Hepatocyte (in vitro differentiated cells): ENCODE data around the gene PMS2. TPM values are rescaled to one million over a fixed set of nuclear protein-coding genes. Genes with fewer than 3 reads are reported as not detected.

Source experiments
- DNase-seq: peaks from one replicate; pipeline ENCODE4 v3.0.0-alpha.2; 2016; ENCODE audit warnings: low spot score
- H2AFZ ChIP-seq: fragments of 200-600 bp; sonication (generic); 2 replicates; pipeline ENCODE4 v1.6.0; 2016; ENCODE audit warnings: antibody characterized with exemption, mild to moderate bottlenecking
- H3K27ac ChIP-seq: fragments of 200-600 bp; sonication (generic); 2 replicates; pipeline ENCODE4 v1.5.1; 2016; ENCODE audit warnings: mild to moderate bottlenecking
- H3K27me3 ChIP-seq: fragments of 200-600 bp; sonication (generic); 2 replicates; pipeline ENCODE4 v1.6.1; 2016
- H3K36me3 ChIP-seq: fragments of 200-600 bp; sonication (generic); replicated peaks from 2 replicates; pipeline ENCODE4 v1.5.1; 2016; ENCODE audit warnings: low read depth; ENCODE audit not compliant: insufficient read depth
- H3K4me1 ChIP-seq: fragments of 200-600 bp; sonication (generic); 2 replicates; pipeline ENCODE4 v1.5.1; 2016; ENCODE audit warnings: mild to moderate bottlenecking, moderate library complexity; ENCODE audit not compliant: insufficient read depth
- H3K4me2 ChIP-seq: fragments of 200-600 bp; sonication (generic); 2 replicates; pipeline ENCODE4 v1.6.0; 2016
- H3K4me3 ChIP-seq: fragments of 200-600 bp; sonication (generic); 2 replicates; pipeline ENCODE4 v1.5.1; 2016; ENCODE audit warnings: mild to moderate bottlenecking
- H3K79me2 ChIP-seq: fragments of 200-600 bp; sonication (generic); 2 replicates; pipeline ENCODE4 v1.6.0; 2017; ENCODE audit warnings: mild to moderate bottlenecking
- H3K9me2 ChIP-seq: fragments of 200-600 bp; sonication (generic); replicated peaks from 2 replicates; pipeline ENCODE4 v1.6.0; 2017; ENCODE audit warnings: mild to moderate bottlenecking; ENCODE audit not compliant: insufficient read depth
- H3K9me3 ChIP-seq: fragments of 200-600 bp; sonication (generic); 2 replicates; pipeline ENCODE4 v1.5.1; 2016; ENCODE audit warnings: low read depth, mild to moderate bottlenecking
- H4K20me1 ChIP-seq: fragments of 200-600 bp; sonication (generic); 2 replicates; pipeline ENCODE4 v1.6.0; 2016; ENCODE audit warnings: mild to moderate bottlenecking; ENCODE audit not compliant: insufficient read depth, poor library complexity, severe bottlenecking
- CTCF ChIP-seq: fragments of 200-600 bp; sonication (generic); IDR thresholded peaks from 2 replicates; pipeline ENCODE4 v1.5.1; 2016; ENCODE audit warnings: antibody characterized with exemption, mild to moderate bottlenecking; ENCODE audit not compliant: poor library complexity
- EZH2 ChIP-seq: fragments of 200-600 bp; sonication (generic); IDR thresholded peaks from 2 replicates; pipeline ENCODE4 v1.6.1; 2016; ENCODE audit warnings: antibody characterized with exemption, mild to moderate bottlenecking, borderline replicate concordance
- EZH2phosphoT487 ChIP-seq: fragments of 200-600 bp; sonication (generic); IDR thresholded peaks from one replicate; pipeline ENCODE4 v1.6.1; 2018; ENCODE audit warnings: antibody characterized with exemption, mild to moderate bottlenecking, low read depth, moderate library complexity; ENCODE audit not compliant: unreplicated experiment, severe bottlenecking
- WGBS: methylation state at CpG from one replicate; pipeline ENCODE4 v1.1.6; 2016; ENCODE audit warnings: low lambda C conversion rate; ENCODE audit errors: missing lambda C conversion rate; 5-methylcytosine and 5-hydroxymethylcytosine counted together
- polyA plus RNA-seq: library from polyadenylated mRNA; unstranded; fragments of >200 nt; fragmentation: Nextera tagmentation; extraction: Ambion mirVana; gene quantifications from 2 replicates; pipeline ENCODE4 v1.2.1, GENCODE V29; 2016
- total RNA-seq: library from RNA; depleted of rRNA; stranded (reverse); fragments of >200 nt; gene quantifications from 2 replicates; pipeline ENCODE4 v1.2.3, GENCODE V29; 2014

PMS2 gene
- total and polyA plus RNA-seq, 2 experiments from 2014 or later = 5.8 to 13.9 TPM

DNA sequence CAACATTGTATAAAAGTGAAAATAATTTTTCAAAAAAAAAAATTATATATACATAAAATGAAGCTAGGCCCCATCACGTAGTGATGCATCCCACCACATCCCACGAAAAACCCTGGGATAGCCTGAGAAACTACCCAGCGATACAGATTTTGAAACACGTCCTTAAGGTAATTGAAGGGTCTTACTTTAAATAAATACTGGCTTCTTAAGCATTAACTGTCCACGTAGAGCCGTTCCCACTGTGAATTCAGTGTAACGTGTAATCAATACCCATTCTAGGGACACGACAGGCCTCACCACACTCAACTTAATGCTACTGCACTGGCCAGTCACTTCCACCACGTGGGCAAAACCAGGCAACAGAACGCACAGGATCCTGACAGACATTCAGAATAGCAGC is 26.3 kb upstream of the PMS2 start:
- 95% methylated on average over 10 of the region's 10 CpGs for WGBS
- Histone ChIP-seq H2AFZ (no peak overlapping the region), H3K79me2 (peaks cover 22% of the 10 kb centered on the region), H3K4me1 (no peaks in the 10 kb centered on the region), H3K27me3 (no peaks in the 10 kb centered on the region), H3K36me3 (no peaks in the 10 kb centered on the region), H4K20me1 (peaks cover 4% of the 10 kb centered on the region), H3K9me2 (no peaks in the 10 kb centered on the region), H3K27ac (no peak overlapping the region), H3K4me2 (no peak overlapping the region), H3K4me3 (no peak overlapping the region), H3K9me3 (no peaks in the 10 kb centered on the region)
- DNase-seq = no peak
- TF ChIP-seq EZH2 (no peak), CTCF (no peak), EZH2phosphoT487 (no peak)

DNA sequence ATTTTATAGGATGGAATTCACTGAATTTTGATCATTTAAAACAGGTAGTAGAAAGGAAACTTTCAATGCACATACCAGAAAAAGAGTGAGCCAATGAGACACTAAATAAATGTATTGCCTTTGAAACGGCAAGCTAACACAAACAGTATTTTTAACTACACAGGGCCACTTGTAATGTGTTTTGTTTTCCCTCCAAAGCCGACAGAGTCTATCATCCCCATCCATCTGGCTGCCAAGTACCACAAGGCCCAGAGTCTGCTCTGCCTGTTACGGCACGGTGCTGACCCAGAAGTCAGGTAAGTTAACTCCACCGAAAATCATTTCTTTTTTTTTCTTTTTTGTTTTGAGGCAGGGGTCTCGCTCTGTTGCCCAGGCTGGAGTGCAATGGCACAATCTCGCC is 23.8 kb upstream of the PMS2 start:
- Histone ChIP-seq H3K79me2 (peaks cover 22% of the 10 kb centered on the region), H3K4me3 (no peak overlapping the region), H3K4me2 (no peak overlapping the region), H3K9me3 (no peaks in the 10 kb centered on the region), H3K9me2 (no peaks in the 10 kb centered on the region), H4K20me1 (peaks cover 4% of the 10 kb centered on the region), H3K4me1 (no peaks in the 10 kb centered on the region), H2AFZ (no peak overlapping the region), H3K27ac (no peak overlapping the region), H3K36me3 (no peaks in the 10 kb centered on the region), H3K27me3 (no peaks in the 10 kb centered on the region)
- DNase-seq = no peak
- WGBS = 95% methylated on average over 7 of the region's 7 CpGs
- TF ChIP-seq EZH2phosphoT487 (no peak), CTCF (no peak), EZH2 (no peak)

DNA sequence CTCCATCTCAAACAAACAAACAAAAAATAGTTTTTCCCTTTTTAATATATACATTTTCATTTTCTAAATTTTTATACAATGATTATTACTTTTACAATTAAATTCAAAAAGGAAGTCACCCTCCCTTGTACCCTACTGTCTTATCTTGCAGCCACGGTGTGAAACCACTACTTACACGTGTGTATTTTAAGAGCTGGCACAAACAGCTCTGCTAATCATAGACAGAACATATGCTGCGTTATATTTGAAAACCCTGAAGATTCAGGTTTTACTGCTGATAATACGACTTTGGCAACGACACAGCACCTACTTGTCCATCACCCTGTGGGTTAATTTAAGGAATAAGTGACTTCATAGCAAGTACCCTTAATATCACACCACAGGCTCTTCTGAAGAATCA is 23.3 kb upstream of the PMS2 start:
- TF ChIP-seq EZH2phosphoT487 = no peak
- TF ChIP-seq EZH2 = no peak
- no peak for TF ChIP-seq CTCF
- no peaks in the 10 kb centered on the region for H3K9me2 ChIP-seq
- no peaks in the 10 kb centered on the region for H3K4me1 ChIP-seq
- no peak overlapping the region for H3K4me3 ChIP-seq
- no peak overlapping the region for H2AFZ ChIP-seq
- H4K20me1 ChIP-seq = peaks cover 4% of the 10 kb centered on the region
- H3K79me2 ChIP-seq = peaks cover 22% of the 10 kb centered on the region
- 95% methylated on average over 5 of the region's 5 CpGs for WGBS
- no peak for DNase-seq
- no peak overlapping the region for H3K27ac ChIP-seq
- no peak overlapping the region for H3K4me2 ChIP-seq
- no peaks in the 10 kb centered on the region for H3K27me3 ChIP-seq
- no peaks in the 10 kb centered on the region for H3K9me3 ChIP-seq
- no peaks in the 10 kb centered on the region for H3K36me3 ChIP-seq

DNA sequence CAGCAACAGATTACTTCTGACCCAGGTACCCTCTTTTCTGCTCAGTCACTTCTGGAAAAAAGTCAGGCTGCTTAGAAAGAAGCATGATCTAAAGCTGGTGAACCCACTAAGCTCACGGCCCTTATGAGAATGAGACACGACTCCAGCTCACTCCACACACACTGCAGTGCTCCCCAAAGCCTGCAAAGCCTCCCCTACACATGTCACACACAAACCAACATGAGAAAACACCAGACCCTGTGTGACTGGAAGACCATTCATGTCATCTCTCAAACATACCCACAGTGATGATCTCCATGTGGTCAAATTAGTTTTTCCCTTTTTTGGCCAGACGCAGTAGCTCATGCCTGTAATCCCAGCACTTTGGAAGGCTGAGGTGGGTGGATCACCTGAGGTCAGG is 22.7 kb upstream of the PMS2 start:
- Histone ChIP-seq H3K79me2 (peaks cover 16% of the 10 kb centered on the region), H4K20me1 (peaks cover 4% of the 10 kb centered on the region), H3K36me3 (no peaks in the 10 kb centered on the region), H3K27ac (no peak overlapping the region), H3K27me3 (no peaks in the 10 kb centered on the region), H3K9me3 (no peaks in the 10 kb centered on the region), H3K4me2 (no peak overlapping the region), H3K9me2 (no peaks in the 10 kb centered on the region), H2AFZ (no peak overlapping the region), H3K4me1 (no peaks in the 10 kb centered on the region), H3K4me3 (no peak overlapping the region)
- no peak for DNase-seq
- 92% methylated on average over 3 of the region's 3 CpGs for WGBS
- no peak for TF ChIP-seq EZH2
